Chondrocyte (in vitro differentiated cells): Measurements from ENCODE around the gene PTPRJ. TPM values are rescaled to one million over a fixed set of nuclear protein-coding genes. Genes with fewer than 3 reads are reported as not detected.

ENCODE experiments used
- DNase-seq: peaks from one replicate; pipeline ENCODE4 v3.0.0; 2021; ENCODE audit warnings: mixed read lengths, low spot score
- H3K27ac Mint-ChIP-seq: one replicate; pipeline ENCODE4 v1.8.0; 2021; ENCODE audit warnings: mild to moderate bottlenecking, moderate library complexity, mixed read lengths; ENCODE audit not compliant: unreplicated experiment
- H3K27me3 Mint-ChIP-seq: 2 replicates; pipeline ENCODE4 v1.8.0; 2021; ENCODE audit warnings: low read depth, mixed read lengths
- H3K36me3 Mint-ChIP-seq: 2 replicates; pipeline ENCODE4 v1.8.0; 2021; ENCODE audit warnings: low read depth, mixed read lengths
- H3K4me1 Mint-ChIP-seq: 2 replicates; pipeline ENCODE4 v1.8.0; 2021; ENCODE audit warnings: low read depth, mild to moderate bottlenecking, mixed read lengths
- H3K4me3 Mint-ChIP-seq: one replicate; pipeline ENCODE4 v1.8.0; 2021; ENCODE audit warnings: mild to moderate bottlenecking, moderate library complexity, mixed read lengths; ENCODE audit not compliant: unreplicated experiment
- H3K9me3 Mint-ChIP-seq: 2 replicates; pipeline ENCODE4 v1.8.0; 2021; ENCODE audit warnings: low read depth, mixed read lengths
- total RNA-seq: library from RNA; stranded (reverse); gene quantifications from 3 replicates; pipeline ENCODE4 v1.2.1, GENCODE V29; 2021
- TF ChIP-seq, protein P1 (sequence below): fragments of 200-600 bp; sonication (generic); IDR thresholded peaks from 2 replicates; pipeline ENCODE4 v1.5.0; 2021; ENCODE audit warnings: antibody characterized with exemption, mild to moderate bottlenecking, moderate library complexity

Gene PTPRJ
- total RNA-seq, 1 donor from 2014 or later, result 18.1 TPM

DNA sequence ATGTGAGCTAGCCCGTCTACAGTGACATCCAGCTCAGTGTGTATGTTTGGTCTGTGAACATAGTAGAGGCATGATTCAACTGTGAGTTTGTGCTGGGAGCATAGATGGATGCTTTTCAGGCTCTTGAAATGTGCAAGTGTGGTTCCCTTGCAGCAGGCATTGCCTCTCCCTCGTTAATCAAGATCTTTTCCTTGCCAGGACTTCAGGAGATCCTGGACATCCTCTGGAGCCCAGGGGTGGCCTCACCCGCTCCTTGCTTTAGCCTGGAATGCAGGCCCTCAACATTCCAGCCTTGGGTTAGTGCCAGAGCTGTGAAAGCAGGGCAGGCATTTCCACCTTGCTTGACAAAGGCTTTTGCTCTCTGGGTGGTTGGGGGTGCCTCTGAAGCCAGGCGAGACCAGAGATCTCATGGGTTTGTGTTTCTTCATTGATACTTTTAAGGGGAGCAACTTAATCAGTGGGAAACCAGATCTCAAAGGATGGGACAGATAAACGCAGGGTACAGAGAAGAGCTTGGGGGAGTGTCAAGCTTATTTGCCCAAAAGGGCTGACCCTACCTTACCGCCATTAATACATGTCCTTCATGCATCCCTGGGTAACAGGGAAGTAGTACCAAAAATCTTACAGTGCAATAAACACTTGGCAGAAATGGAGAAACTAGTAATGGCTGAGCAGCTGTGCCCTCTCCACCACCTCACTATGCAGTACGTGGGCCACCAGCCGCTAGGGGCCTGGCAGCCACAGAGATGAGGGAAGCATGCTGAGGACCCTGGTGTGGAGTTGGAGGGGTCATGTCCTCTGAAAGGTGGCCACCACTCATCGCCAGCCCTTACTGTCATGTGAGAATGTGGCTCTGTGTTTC, 72.1 kb downstream of the PTPRJ start:
- Mint-ChIP-seq H3K36me3 (no peaks in the 10 kb centered on the region), H3K4me3 (no peak overlapping the region), H3K27ac (peak overlapping the region; percentile 43), H3K9me3 (no peaks in the 10 kb centered on the region), H3K4me1 (peaks cover 47% of the 10 kb centered on the region), H3K27me3 (no peaks in the 10 kb centered on the region)
- no peak for DNase-seq
- TF ChIP-seq, protein P1, sequence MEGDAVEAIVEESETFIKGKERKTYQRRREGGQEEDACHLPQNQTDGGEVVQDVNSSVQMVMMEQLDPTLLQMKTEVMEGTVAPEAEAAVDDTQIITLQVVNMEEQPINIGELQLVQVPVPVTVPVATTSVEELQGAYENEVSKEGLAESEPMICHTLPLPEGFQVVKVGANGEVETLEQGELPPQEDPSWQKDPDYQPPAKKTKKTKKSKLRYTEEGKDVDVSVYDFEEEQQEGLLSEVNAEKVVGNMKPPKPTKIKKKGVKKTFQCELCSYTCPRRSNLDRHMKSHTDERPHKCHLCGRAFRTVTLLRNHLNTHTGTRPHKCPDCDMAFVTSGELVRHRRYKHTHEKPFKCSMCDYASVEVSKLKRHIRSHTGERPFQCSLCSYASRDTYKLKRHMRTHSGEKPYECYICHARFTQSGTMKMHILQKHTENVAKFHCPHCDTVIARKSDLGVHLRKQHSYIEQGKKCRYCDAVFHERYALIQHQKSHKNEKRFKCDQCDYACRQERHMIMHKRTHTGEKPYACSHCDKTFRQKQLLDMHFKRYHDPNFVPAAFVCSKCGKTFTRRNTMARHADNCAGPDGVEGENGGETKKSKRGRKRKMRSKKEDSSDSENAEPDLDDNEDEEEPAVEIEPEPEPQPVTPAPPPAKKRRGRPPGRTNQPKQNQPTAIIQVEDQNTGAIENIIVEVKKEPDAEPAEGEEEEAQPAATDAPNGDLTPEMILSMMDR, result no peak

DNA sequence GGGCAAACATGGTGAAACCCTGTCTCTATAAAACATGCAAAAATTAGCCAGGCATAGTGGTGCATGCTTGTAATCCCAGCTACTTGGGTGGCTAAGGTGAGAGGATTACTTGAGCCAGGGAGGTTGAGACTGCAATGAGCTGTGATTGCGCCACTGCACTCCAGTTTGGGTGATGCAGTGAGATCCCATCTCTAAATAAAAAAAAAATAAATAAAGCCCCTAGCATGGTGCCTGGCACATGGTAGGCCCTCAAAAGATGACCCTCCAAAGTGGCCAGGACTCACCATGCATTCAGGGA, 74.6 kb downstream of the PTPRJ start:
- Mint-ChIP-seq H3K36me3 (no peaks in the 10 kb centered on the region), H3K27ac (no peak overlapping the region), H3K4me1 (peaks cover 31% of the 10 kb centered on the region), H3K27me3 (no peaks in the 10 kb centered on the region), H3K9me3 (no peaks in the 10 kb centered on the region), H3K4me3 (no peak overlapping the region)
- no peak for DNase-seq
- TF ChIP-seq, protein P1, result no peak

DNA sequence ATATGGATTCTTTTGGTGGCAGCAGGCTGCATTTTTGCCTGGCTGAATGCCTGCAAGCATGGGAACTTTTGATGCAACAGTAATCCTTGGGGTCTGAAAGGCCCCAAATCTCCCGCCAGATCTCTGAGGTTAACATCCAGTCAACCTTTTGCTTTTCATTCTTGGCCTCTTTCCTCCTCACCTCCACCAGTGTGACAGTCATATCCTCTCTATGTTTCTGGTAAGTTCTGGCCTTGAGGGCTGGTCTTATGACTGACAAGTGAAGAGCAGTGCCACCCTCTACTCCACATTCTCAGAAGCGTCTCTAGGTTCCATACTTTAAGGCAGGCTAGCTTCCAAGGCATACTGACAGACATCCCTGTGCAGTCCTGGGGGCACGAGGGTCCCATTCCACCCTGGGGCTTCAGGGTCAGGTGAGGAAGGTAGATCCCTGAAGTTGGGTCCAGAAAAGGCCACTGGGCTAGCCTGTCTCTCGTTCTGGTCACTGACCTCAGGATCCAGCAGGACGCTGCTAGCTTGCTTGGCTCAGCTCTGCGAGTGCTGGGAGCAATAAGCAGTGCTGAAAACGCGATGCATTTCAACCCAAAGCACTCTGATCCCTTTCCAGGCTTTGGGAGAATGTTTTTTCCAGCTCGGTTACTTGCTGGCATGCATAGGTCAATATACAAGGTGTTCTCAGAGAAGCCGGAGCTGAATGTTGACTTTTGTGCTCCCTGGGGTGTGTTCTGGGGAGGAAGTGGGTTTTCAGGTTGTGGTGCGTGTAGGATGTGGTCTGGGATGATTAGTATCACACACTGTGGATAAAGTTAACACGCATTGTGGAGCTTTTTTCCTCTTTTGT, 75.2 kb downstream of the PTPRJ start:
- Mint-ChIP-seq H3K4me1 (peaks cover 31% of the 10 kb centered on the region), H3K27ac (peak overlapping the region; percentile 79), H3K4me3 (no peak overlapping the region), H3K27me3 (no peaks in the 10 kb centered on the region), H3K36me3 (no peaks in the 10 kb centered on the region), H3K9me3 (no peaks in the 10 kb centered on the region)
- no peak for DNase-seq
- TF ChIP-seq, protein P1, result no peak

DNA sequence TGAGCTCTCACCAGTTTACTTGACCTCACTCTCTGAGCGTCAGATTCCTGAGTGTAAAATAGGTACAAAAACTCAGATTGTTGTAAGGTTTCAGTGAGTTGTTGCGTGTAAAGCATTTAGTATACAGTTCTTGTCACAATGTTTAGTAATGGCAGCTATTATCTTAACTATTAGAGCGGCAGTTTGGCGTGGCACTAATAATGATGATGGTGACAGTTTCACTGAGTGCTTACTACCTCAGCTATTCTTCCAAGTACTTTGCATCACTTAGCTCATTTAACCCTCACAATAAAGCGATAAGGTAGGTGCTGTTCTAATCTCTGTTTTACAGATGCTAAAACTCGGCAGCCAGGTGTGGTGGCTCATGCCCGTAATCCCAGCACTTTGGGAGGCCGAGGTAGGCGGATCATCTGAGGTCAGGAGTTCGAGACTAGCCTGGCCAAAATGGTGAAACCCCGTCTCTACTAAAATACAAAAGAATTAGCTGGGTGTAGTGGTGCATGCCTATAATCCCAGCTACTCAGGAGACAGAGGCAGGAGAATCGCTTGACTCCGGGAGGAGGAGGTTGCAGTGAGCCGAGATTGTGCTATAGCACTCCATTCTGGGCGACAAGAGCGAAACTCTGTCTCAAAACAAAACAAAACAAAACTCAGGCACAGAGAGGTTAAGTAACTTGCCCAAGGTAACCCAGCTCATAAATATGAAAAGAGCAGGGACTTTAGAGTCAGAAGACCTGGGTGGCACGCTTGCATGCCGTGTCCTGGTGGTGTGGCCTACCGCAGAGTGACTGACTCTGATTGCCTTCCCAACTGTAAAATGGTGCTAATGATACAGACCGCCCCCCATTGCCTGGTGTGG, 76.2 kb downstream of the PTPRJ start:
- Mint-ChIP-seq H3K4me3 (no peak overlapping the region), H3K27ac (no peak overlapping the region), H3K27me3 (no peaks in the 10 kb centered on the region), H3K4me1 (peaks cover 35% of the 10 kb centered on the region), H3K36me3 (no peaks in the 10 kb centered on the region), H3K9me3 (no peaks in the 10 kb centered on the region)
- no peak for DNase-seq
- TF ChIP-seq, protein P1, result no peak

DNA sequence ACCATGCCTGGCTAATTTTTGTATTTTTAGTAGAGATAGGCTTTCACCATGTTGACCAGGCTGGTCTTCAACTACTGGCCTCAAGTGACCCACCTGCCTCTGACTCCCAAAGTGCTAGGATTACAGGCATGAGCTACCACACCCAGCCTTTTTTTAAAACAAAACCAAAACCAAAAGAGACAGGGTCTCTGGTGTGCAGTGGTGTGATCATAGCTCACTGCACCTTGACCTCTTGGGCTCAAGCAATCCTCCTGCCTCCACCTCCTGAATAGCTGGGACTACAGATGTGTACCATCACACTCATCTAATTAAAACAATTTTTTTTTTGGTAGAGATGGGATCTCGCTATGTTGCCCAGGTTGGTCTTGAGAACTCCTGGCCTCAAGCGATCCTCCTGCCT, 77.7 kb downstream of the PTPRJ start:
- no peaks in the 10 kb centered on the region for H3K27me3 Mint-ChIP-seq

More for the DNA sequence above, 77.7 kb downstream of the PTPRJ start:
- DNase-seq, result no peak
- Mint-ChIP-seq H3K36me3 (no peaks in the 10 kb centered on the region), H3K9me3 (no peaks in the 10 kb centered on the region), H3K4me1 (peaks cover 28% of the 10 kb centered on the region), H3K27ac (no peak overlapping the region), H3K4me3 (no peak overlapping the region)
- TF ChIP-seq, protein P1, result no peak
